Pancreas (tissue), 10 donors: ENCODE measurements around the gene EHD4. TPM values are rescaled to one million over a fixed set of nuclear protein-coding genes. Genes with fewer than 3 reads are reported as not detected.
A peak's percentile ranks its signal among the peaks of the same experiment; 100 is the strongest.

ENCODE experiments used
- ATAC-seq, 4 donors: fragments of 200-7000 bp; cut with Tn5 transposase; one replicate each; pipeline versions ENCODE4 v1.8.0 to v1.9.1; 2020; ENCODE audit warnings: mild to moderate bottlenecking in 4 of 4, moderate library complexity in 4 of 4
- DNase-seq, 6 donors: peaks; one replicate each; pipeline ENCODE4 v3.0.0-alpha.2; 2020
- FAIRE-seq: peaks from 2 replicates; lab custom pipeline; 2012; peaks lifted over from hg19 to GRCh38; lab: Jason Lieb, UNC
- H3K27ac ChIP-seq, 4 donors: fragments of 200-600 bp; sonication (generic); 1 replicate in 3 of 4; 2 replicates in 1 of 4; pipeline versions ENCODE4 v1.5.0 to v1.8.0; 2020
- H3K27me3 ChIP-seq, 4 donors: fragments of 200-600 bp; one replicate each; pipeline ENCODE4 v1.8.0; 2021
- H3K36me3 ChIP-seq, 3 donors: fragments of 200-600 bp; sonication (generic) in 1 of 3; one replicate each; pipeline versions ENCODE4 v1.5.0 to v1.8.0; 2020 to 2021
- H3K4me1 ChIP-seq, 3 donors: fragments of 200-600 bp; one replicate each; pipeline ENCODE4 v1.8.0; 2021
- H3K4me3 ChIP-seq, 4 donors: fragments of 200-600 bp; sonication (generic) in 2 of 4; one replicate each; pipeline versions ENCODE4 v1.5.0 to v1.8.0; 2020 to 2021
- H3K9me3 ChIP-seq, 4 donors: fragments of 200-600 bp; one replicate each; pipeline ENCODE4 v1.8.0; 2021
- CTCF ChIP-seq, 4 donors: fragments of 200-600 bp; sonication (generic) in 3 of 4; IDR thresholded peaks; one replicate each; pipeline versions ENCODE4 v1.5.0 to v1.8.0; 2021; ENCODE audit warnings: antibody characterized with exemption in 4 of 4
- WGBS, 2 donors: extraction: QIAGEN DNeasy Blood & Tissue Kit; methylation state at CpG; one replicate each; pipeline ENCODE4 v1.1.7; 2013; 5-methylcytosine and 5-hydroxymethylcytosine counted together
- intact Hi-C, 3 donors: fragments of 100-400 bp; cut with DNase I; formaldehyde crosslinking; loops; one replicate each; pipeline versions ENCODE4 v1.11.1 to v1.14.2; 2022
- polyA plus RNA-seq, 2 donors: library from polyadenylated mRNA; stranded (reverse); fragments of 200-250 nt; gene quantifications; one replicate each; pipeline ENCODE4 v1.2.3, GENCODE V29; 2013
- total RNA-seq, 6 donors: library from RNA; stranded (reverse); fragmentation: NEBNext Ultra II Directional in 4 of 6; extraction: Animal tissue kit (Norgen Biotek cat#: 25700) in 4 of 6; gene quantifications; one replicate each; pipeline versions ENCODE4 v1.2.1 to v1.2.4, GENCODE V29; 2021 to 2023
- donor health status: healthy with polysubstance abuse.
- donor health status: DM: no; HTN: no; CAD: no; lungs with moderate emphysema.
- donor health status: DM: no; HTN: no; CAD: no.
- donor health status: control.
- donor health status: control.
- donor health status: Bipolar disorder and iron deficiency.
- donor health status: DM: yes; HTN: yes; CAD: no.
- donor health status: DM: no; HTN: no; CAD: no.
- donor health status: DM: no; HTN: no; CAD: no.
- donor health status: DM: yes; HTN: yes; CAD: no.

The EHD4 gene
- total and polyA plus RNA-seq, 8 donors: 8.1 to 22.8 (median 8.5) TPM

- TF ChIP-seq CTCF (IDR thresholded peaks at IDR 0.05): no peak
- Histone ChIP-seq H3K36me3 (peaks cover 0 to 8% (median 0%) of the 10 kb centered on the region in 3 donors), H3K27ac (peak overlapping the region in 2 of 4 donors; percentile 57 to 66), H3K4me3 (no peak overlapping the region), H3K9me3 (no peaks in the 10 kb centered on the region), H3K27me3 (no peaks in the 10 kb centered on the region), H3K4me1 (peaks cover 7 to 28% (median 26%) of the 10 kb centered on the region in 3 donors)
- FAIRE-seq: no peak
- WGBS, 2 donors: 90 to 91% methylated on average over 12 of the region's 12 CpGs
- no peak for ATAC-seq
- intact Hi-C loops: no loop called here
- no peak for DNase-seq
Measured at GRCh38 chr15:41952013-41952563, 20.3 kb downstream of the EHD4 start.

- peaks cover 7 to 23% (median 23%) of the 10 kb centered on the region in 3 donors for H3K4me1 ChIP-seq
- DNase-seq: no peak
- H3K4me3 ChIP-seq: no peak overlapping the region
- 36 to 44% methylated on average over 2 of the region's 2 CpGs for WGBS, 2 donors
- H3K9me3 ChIP-seq: no peaks in the 10 kb centered on the region
- H3K27me3 ChIP-seq: no peaks in the 10 kb centered on the region
- peaks cover 0 to 8% (median 0%) of the 10 kb centered on the region in 3 donors for H3K36me3 ChIP-seq
- TF ChIP-seq CTCF (IDR thresholded peaks at IDR 0.05): no peak
- no peak for FAIRE-seq
- intact Hi-C loops: no loop called here
- H3K27ac ChIP-seq: peak overlapping the region in 2 of 4 donors; percentile 57 to 66
- peak in 1 of 4 donors; percentile 2 for ATAC-seq
Measured at GRCh38 chr15:41951571-41951970, 20.8 kb downstream of the EHD4 start.

- DNase-seq (no peak), ATAC-seq (peak in 3 of 4 donors; percentile 24 to 36 (median 28)), FAIRE-seq (no peak)
- no peaks in the 10 kb centered on the region for H3K27me3 ChIP-seq
- H3K9me3 ChIP-seq: no peaks in the 10 kb centered on the region
- intact Hi-C loops: no loop called here
- TF ChIP-seq CTCF (IDR thresholded peaks at IDR 0.05): no peak
- peaks cover 0 to 15% (median 13%) of the 10 kb centered on the region in 3 donors for H3K4me1 ChIP-seq
- H3K36me3 ChIP-seq: peaks cover 0 to 8% (median 0%) of the 10 kb centered on the region in 3 donors
- peak overlapping the region; percentile 39 to 66 (median 48) for H3K27ac ChIP-seq
- H3K4me3 ChIP-seq: no peak overlapping the region
- 55 to 56% methylated on average over 5 of the region's 5 CpGs for WGBS, 2 donors
Measured at GRCh38 chr15:41950489-41950888, 21.9 kb downstream of the EHD4 start.

- Histone ChIP-seq H3K27me3 (no peaks in the 10 kb centered on the region), H3K27ac (peak overlapping the region; percentile 39 to 66 (median 48)), H3K4me1 (peaks cover 0 to 15% (median 13%) of the 10 kb centered on the region in 3 donors), H3K4me3 (no peak overlapping the region), H3K9me3 (no peaks in the 10 kb centered on the region), H3K36me3 (peaks cover 0 to 8% (median 0%) of the 10 kb centered on the region in 3 donors)
- DNase-seq (no peak), FAIRE-seq (no peak), ATAC-seq (no peak)
- intact Hi-C loops: no loop called here
- 71 to 73% methylated on average over 4 of the region's 4 CpGs for WGBS, 2 donors
- no peak for TF ChIP-seq CTCF (IDR thresholded peaks at IDR 0.05)
Measured at GRCh38 chr15:41950127-41950483, 22.3 kb downstream of the EHD4 start.
